ENCODE data around the gene ASPA. TPM values are rescaled to one million over a fixed set of nuclear protein-coding genes. Genes with fewer than 3 reads are reported as not detected.

ASPA gene
- polyA plus RNA-seq, 3 donors = 0.61 to 9.8 (median 4.7) TPM

DNA sequence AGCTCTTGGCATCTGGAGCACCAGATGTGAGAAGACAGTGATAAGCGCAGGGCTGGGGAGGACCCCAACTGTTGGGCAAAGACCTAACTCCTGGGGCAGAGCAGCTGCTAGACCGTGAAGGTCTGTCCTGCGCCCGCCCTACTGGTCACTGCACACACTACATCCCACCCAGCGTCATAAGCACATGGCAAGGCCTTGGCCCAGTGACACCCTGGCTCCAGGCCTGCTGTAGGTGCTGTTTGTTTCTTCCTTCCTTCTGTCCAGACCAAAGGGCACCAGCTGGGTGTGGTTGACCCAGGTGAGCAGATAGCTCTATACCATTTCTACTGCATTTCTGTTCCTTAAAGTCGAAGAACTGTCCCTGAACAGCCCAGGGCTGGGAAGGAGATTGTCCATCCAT is 75.4 kb downstream of the ASPA start:
- H3K27ac ChIP-seq (ENCODE audit: low read depth, low read length) = no peak overlapping the region
- 76 to 91% (median 87%) methylated on average over 6 of the region's 6 CpGs for WGBS, 3 donors

DNA sequence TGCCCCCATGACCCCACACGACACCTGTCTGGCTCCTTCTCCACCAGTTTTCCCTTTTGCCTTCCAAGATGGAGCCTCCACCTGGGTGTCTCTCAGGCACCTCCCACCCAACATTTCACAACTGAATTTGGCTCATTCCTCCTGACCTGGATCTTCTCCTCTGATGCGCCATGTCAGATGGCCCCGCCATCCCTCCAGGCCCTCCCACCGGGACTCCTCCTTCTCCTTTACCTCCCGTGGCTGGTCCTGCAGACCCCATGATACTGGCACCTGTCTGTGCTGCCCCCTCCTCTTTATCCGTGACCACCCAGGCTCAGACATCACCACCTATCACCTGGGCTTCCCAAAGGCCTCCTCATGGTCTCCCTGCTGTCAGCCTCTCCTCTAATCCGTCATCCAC is 77.1 kb downstream of the ASPA start:
- WGBS, 3 donors = 82 to 83% (median 82%) methylated on average over 7 of the region's 7 CpGs
- H3K27ac ChIP-seq (ENCODE audit: low read depth, low read length) = no peak overlapping the region

Other genes starting within 250 kb of the ASPA start
- under 1 TPM in 1 of 3 donors, not detected in 2; 0.07 TPM for gene OR3A1, start 177.6 kb upstream of the ASPA start, polyA plus RNA-seq
- under 1 TPM in 1 of 3 donors, not detected in 2; 0.13 TPM for gene OR3A2, start 89.7 kb upstream of the ASPA start, polyA plus RNA-seq
- gene OR1E1, start 77.6 kb upstream of the ASPA start, polyA plus RNA-seq = under 1 TPM in 2 of 3 donors, not detected in 1; 0.09 to 0.34 TPM
- gene OR3A3, start 64.6 kb upstream of the ASPA start, polyA plus RNA-seq = not detected
- gene OR1E2, start 42.2 kb upstream of the ASPA start, polyA plus RNA-seq = under 1 TPM in 1 of 3 donors, not detected in 2; 0.67 TPM
- gene SPATA22, start 4.2 kb upstream of the ASPA start, polyA plus RNA-seq = under 1 TPM in 2 of 3 donors, not detected in 1; 0.03 to 0.27 TPM
- under 1 TPM; 0.22 to 0.90 (median 0.31) TPM for gene TRPV3, start 81.8 kb downstream of the ASPA start, polyA plus RNA-seq
- gene TRPV1, start 133.4 kb downstream of the ASPA start, polyA plus RNA-seq = 1 to 10 TPM; 2.7 to 3.7 (median 3.1) TPM
- 1 to 10 TPM; 6.4 to 9.2 (median 7.9) TPM for gene SHPK, start 160.3 kb downstream of the ASPA start, polyA plus RNA-seq
- gene CTNS, start 160.8 kb downstream of the ASPA start, polyA plus RNA-seq = 10 to 100 TPM in 1 of 3 donors, 1 to 10 TPM in 2; 7.6 to 14.9 (median 9.4) TPM
- 100 to 1,000 TPM in 1 of 3 donors, 10 to 100 TPM in 2; 54.3 to 172 (median 92.1) TPM for gene TAX1BP3, start 192.6 kb downstream of the ASPA start, polyA plus RNA-seq
- 10 to 100 TPM; 47.2 to 77.4 (median 47.5) TPM for gene EMC6, start 192.8 kb downstream of the ASPA start, polyA plus RNA-seq
- 1 to 10 TPM in 2 of 3 donors, under 1 TPM in 1; 0.45 to 2.1 (median 1.1) TPM for gene P2RX5, start 220.2 kb downstream of the ASPA start, polyA plus RNA-seq
- under 1 TPM; 0.06 to 0.22 (median 0.12) TPM for gene HASPIN, start 247.9 kb downstream of the ASPA start, polyA plus RNA-seq

Measured in adipose tissue (tissue), 3 donors.